HepG2 (cell line): Measurements from ENCODE around the gene CMC4. TPM values are rescaled to one million over a fixed set of nuclear protein-coding genes. Genes with fewer than 3 reads are reported as not detected.

Experiments
- ATAC-seq: fragments of 200-7000 bp; cut with Tn5 transposase; 3 replicates; pipeline ENCODE4 v1.9.1; 2020; ENCODE audit warnings: mild to moderate bottlenecking, moderate library complexity
- Bru-seq: library from RNA; stranded (reverse); fragments of 400-500 nt; gene quantifications from one replicate; lab custom pipeline; 2021; lab: Mats Ljungman, UMichigan
- BruChase-seq, 2 experiments: library from RNA; stranded (reverse); fragments of 400-500 nt; gene quantifications; one replicate each; lab custom pipeline; 2021; lab: Mats Ljungman, UMichigan
- BruUV-seq: library from RNA; stranded (reverse); fragments of 400-500 nt; replicated peaks from 2 replicates; lab custom pipeline; 2021; lab: Mats Ljungman, UMichigan
- CTCF ChIA-PET: fragments of 300-600 bp; formaldehyde crosslinking; extraction: SDS; loops from one replicate; lab custom pipeline; 2021; ENCODE audit warnings: low total read pairs, inconsistent platforms, low intra/inter-chr PET ratio; lab: Yijun Ruan, JAX
- POLR2A ChIA-PET: fragments of 350-600 bp; sonication (Branson Sonifier 250); formaldehyde crosslinking; loops from one replicate; lab custom pipeline; 2020; ENCODE audit warnings: antibody characterized with exemption, inconsistent platforms; lab: Yijun Ruan, JAX
- DNase-seq: peaks from one replicate; pipeline ENCODE4 v3.0.0-alpha.2; 2015; ENCODE audit warnings: low spot score
- FAIRE-seq: peaks from 3 replicates; lab custom pipeline; 2011; peaks lifted over from hg19 to GRCh38; lab: Jason Lieb, UNC
- H2AFZ ChIP-seq: one replicate; pipeline ENCODE4 v1.6.1; 2011; ENCODE audit warnings: low read length, inconsistent platforms
- H3K27ac ChIP-seq: fragments of 300-600 bp; 3 replicates; pipeline ENCODE4 v1.8.0; 2011; ENCODE audit warnings: mixed run types, mild to moderate bottlenecking, mixed read lengths, low read length, inconsistent platforms; ENCODE audit not compliant: insufficient read depth; ENCODE audit errors: extremely low read length
- H3K27me3 ChIP-seq, 2 experiments: fragments of 200-600 bp in 1 of 2; 2 replicates in 1 of 2; 3 replicates in 1 of 2; pipeline versions ENCODE4 v1.6.0 to v1.8.0; 2011; ENCODE audit warnings: low read length in 2 of 2, mild to moderate bottlenecking in 2 of 2, moderate library complexity in 2 of 2, inconsistent platforms in 1 of 2; ENCODE audit not compliant: insufficient read depth in 2 of 2, control insufficient read depth in 1 of 2
- H3K36me3 ChIP-seq, 2 experiments: fragments of 200-600 bp in 1 of 2; replicated peaks in 1 of 2; 2 replicates in 1 of 2; 3 replicates in 1 of 2; pipeline versions ENCODE4 v1.5.1 to v1.8.0; 2011; ENCODE audit warnings: low read length in 2 of 2, inconsistent platforms in 1 of 2; ENCODE audit not compliant: insufficient read depth in 2 of 2, control insufficient read depth in 1 of 2
- H3K4me1 ChIP-seq: 2 replicates; pipeline ENCODE4 v1.5.1; 2012; ENCODE audit warnings: low read length, inconsistent platforms; ENCODE audit not compliant: insufficient read depth
- H3K4me2 ChIP-seq: 2 replicates; pipeline ENCODE4 v1.6.0; 2011; ENCODE audit warnings: low read depth, low read length, inconsistent platforms
- H3K4me3 ChIP-seq, 3 experiments: fragments of 200-600 bp in 1 of 3; sonication (generic), shearing (Covaris generic) in 1 of 3; replicated peaks in 1 of 3; 2 replicates each; pipeline ENCODE4 v1.5.1; 2011 to 2016; ENCODE audit warnings: low read length in 3 of 3, inconsistent platforms in 2 of 3, low read depth in 2 of 3, mild to moderate bottlenecking in 2 of 3, control low read depth in 1 of 3, mixed read lengths in 1 of 3; ENCODE audit not compliant: insufficient read depth in 1 of 3
- H3K79me2 ChIP-seq: one replicate; pipeline ENCODE4 v1.6.1; 2011; ENCODE audit warnings: low read length, inconsistent platforms; ENCODE audit not compliant: insufficient read depth
- H3K9ac ChIP-seq: 2 replicates; pipeline ENCODE4 v1.6.0; 2011; ENCODE audit warnings: mild to moderate bottlenecking, low read depth, low read length, inconsistent platforms; ENCODE audit not compliant: insufficient read depth
- H3K9me3 ChIP-seq: 2 replicates; pipeline ENCODE4 v1.5.1; 2012; ENCODE audit warnings: mild to moderate bottlenecking, low read length
- H4K20me1 ChIP-seq: 2 replicates; pipeline ENCODE4 v1.6.0; 2011; ENCODE audit warnings: inconsistent platforms, mild to moderate bottlenecking, low read length, moderate library complexity; ENCODE audit not compliant: insufficient read depth
- HDAC6 ChIP-seq: fragments of 200-600 bp; sonication (generic); IDR thresholded peaks from 2 replicates; pipeline ENCODE4 v1.7.0; 2017; ENCODE audit warnings: mild to moderate bottlenecking, antibody characterized with exemption, low read length, low read depth
- RBAK ChIP-seq: sonication (generic); formaldehyde crosslinking; IDR thresholded peaks from 2 replicates; pipeline ENCODE4 v1.5.1; 2020; ENCODE audit warnings: mild to moderate bottlenecking, missing genetic modification reagents
- SKI ChIP-seq: fragments of 450-650 bp; IDR thresholded peaks from one replicate; pipeline ENCODE4 v1.6.1; 2018; ENCODE audit warnings: mild to moderate bottlenecking; ENCODE audit not compliant: partially characterized antibody
- SMARCC2 ChIP-seq: fragments of 450-650 bp; IDR thresholded peaks from 2 replicates; pipeline ENCODE4 v1.6.1; 2017; ENCODE audit warnings: antibody characterized with exemption, mild to moderate bottlenecking
- ZFP36 ChIP-seq: fragments of 150-350 bp; IDR thresholded peaks from 2 replicates; pipeline ENCODE4 v1.6.1; 2018; ENCODE audit warnings: borderline replicate concordance, low read length, low read depth; ENCODE audit not compliant: partially characterized antibody
- ZFP62 ChIP-seq: sonication (generic); formaldehyde crosslinking; IDR thresholded peaks from 2 replicates; pipeline ENCODE4 v1.4.0; 2020; ENCODE audit warnings: missing genetic modification reagents
- ZNF251 ChIP-seq: sonication (generic); formaldehyde crosslinking; IDR thresholded peaks from 2 replicates; pipeline ENCODE4 v1.9.0; 2021; ENCODE audit warnings: mild to moderate bottlenecking, missing genetic modification reagents
- ZNF333 ChIP-seq: sonication (generic); formaldehyde crosslinking; IDR thresholded peaks from 2 replicates; pipeline ENCODE4 v1.4.0; 2020; ENCODE audit warnings: mild to moderate bottlenecking, missing genetic modification reagents, borderline replicate concordance
- ZNF572 ChIP-seq: sonication (generic); formaldehyde crosslinking; IDR thresholded peaks from 2 replicates; pipeline ENCODE4 v1.5.1; 2020; ENCODE audit warnings: mild to moderate bottlenecking, missing genetic modification reagents
- ZNF589 ChIP-seq: sonication (generic); formaldehyde crosslinking; conservative IDR thresholded peaks from 2 replicates; pipeline ENCODE4 v1.8.0; 2022; ENCODE audit warnings: mild to moderate bottlenecking, moderate library complexity, missing genetic modification reagents
- ZNF768 ChIP-seq: sonication (generic); formaldehyde crosslinking; IDR thresholded peaks from 2 replicates; pipeline ENCODE4 v1.4.0; 2020; ENCODE audit warnings: missing genetic modification reagents
- ZSCAN25 ChIP-seq: sonication (generic); formaldehyde crosslinking; IDR thresholded peaks from 2 replicates; pipeline ENCODE4 v1.8.0; 2022; ENCODE audit warnings: mild to moderate bottlenecking, missing genetic modification reagents
- WGBS: methylation state at CpG from one replicate; pipeline ENCODE4 v1.1.6; 2017; ENCODE audit warnings: low lambda C conversion rate; 5-methylcytosine and 5-hydroxymethylcytosine counted together
- in situ Hi-C: cut with HindIII; loops from 2 replicates; pipeline ENCODE4 v1.10.0; 2017; ENCODE audit warnings: low pct_unique_long_range_greater_than_20kb; ENCODE audit not compliant: extremely low pct_ligation_motif_present
- intact Hi-C: fragments of 100-400 bp; cut with micrococcal nuclease; formaldehyde crosslinking; loops from one replicate; pipeline ENCODE4 v1.10.0; 2022; ENCODE audit not compliant: unreplicated experiment
- long read RNA-seq, 2 experiments: library from RNA in 1 of 2; library from polyadenylated mRNA in 1 of 2; stranded (forward) in 1 of 2; unstranded in 1 of 2; transcript quantifications; one replicate each; pipeline ENCODE4 v2.0.0, GENCODE V29; 2019 to 2022
- polyA minus RNA-seq, 3 experiments: library from RNA; depleted of rRNA, polyadenylated mRNA; stranded (reverse); fragments of >200 nt; gene quantifications; 2 replicates each; pipeline ENCODE4 v1.2.3, GENCODE V29; 2011; ENCODE audit warnings: low replicate concordance in 1 of 3
- polyA plus RNA-seq, 8 experiments: library from polyadenylated mRNA; depleted of rRNA in 3 of 8; stranded (reverse) in 7 of 8; unstranded in 1 of 8; fragments of >200 nt; fragmentation: Illumina TruSeq in 4 of 8; extraction: Trizol in 4 of 8; gene quantifications; 2 replicates each; pipeline versions ENCODE4 v1.2.1 to v1.2.3, GENCODE V29; 2011 to 2016; ENCODE audit warnings: low read depth in 4 of 8, missing spikeins in 1 of 8, mixed read lengths in 1 of 8; ENCODE audit not compliant: insufficient read depth in 1 of 8
- total RNA-seq, 5 experiments: library from RNA; depleted of rRNA; stranded (reverse); fragments of >200 nt; fragmentation: Illumina TruSeq; extraction: Trizol; gene quantifications; 2 replicates each; pipeline ENCODE4 v1.2.3, GENCODE V29; 2016; ENCODE audit warnings: low read depth in 1 of 5
- TF ChIP-seq, protein P1 (sequence below): sonication (generic); formaldehyde crosslinking; IDR thresholded peaks from 2 replicates; pipeline ENCODE4 v1.4.0; 2020; ENCODE audit warnings: mild to moderate bottlenecking, missing genetic modification reagents
- TF ChIP-seq, protein P2 (sequence below): sonication (generic); formaldehyde crosslinking; IDR thresholded peaks from 2 replicates; pipeline ENCODE4 v1.9.0; 2022; ENCODE audit warnings: missing genetic modification reagents, mild to moderate bottlenecking, borderline replicate concordance

Gene CMC4, protein sequence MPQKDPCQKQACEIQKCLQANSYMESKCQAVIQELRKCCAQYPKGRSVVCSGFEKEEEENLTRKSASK
- total RNA-seq (2016; rRNA removed; fragmentation: Illumina TruSeq; extraction: Trizol) = 5.2 and 5.6 TPM in 2 replicates
- 29.5 and 32.5 TPM in 2 replicates for total RNA-seq (2016; cell fraction: cytosol; rRNA removed; fragmentation: Illumina TruSeq; extraction: Trizol; ENCODE audit: low read depth)
- 6.6 and 8.1 TPM in 2 replicates for total RNA-seq (2016; cell fraction: insoluble cytoplasmic fraction; rRNA removed; fragmentation: Illumina TruSeq; extraction: Trizol)
- 24.2 and 27.3 TPM in 2 replicates for total RNA-seq (2016; cell fraction: membrane; rRNA removed; fragmentation: Illumina TruSeq; extraction: Trizol)
- 0.65 and 1.8 TPM in 2 replicates for total RNA-seq (2016; cell fraction: nucleus; rRNA removed; fragmentation: Illumina TruSeq; extraction: Trizol)
- 8.3 and 11.5 TPM in 2 replicates for polyA plus RNA-seq (2011; rRNA removed)
- polyA plus RNA-seq (2011; cell fraction: cytosol; rRNA removed) = 8.2 and 9.2 TPM in 2 replicates
- 3.1 and 3.7 TPM in 2 replicates for polyA plus RNA-seq (2011; cell fraction: nucleus; rRNA removed)
- polyA plus RNA-seq (2012) = 4.6 and 7.2 TPM in 2 replicates
- 50.8 and 53.0 TPM in 2 replicates for polyA plus RNA-seq (2016; cell fraction: cytosol; fragmentation: Illumina TruSeq; extraction: Trizol; ENCODE audit: low read depth)
- polyA plus RNA-seq (2016; cell fraction: insoluble cytoplasmic fraction; fragmentation: Illumina TruSeq; extraction: Trizol; ENCODE audit: low read depth) = 8.5 and 8.8 TPM in 2 replicates
- polyA plus RNA-seq (2016; cell fraction: membrane; fragmentation: Illumina TruSeq; extraction: Trizol; ENCODE audit: low read depth) = 28.6 and 29.4 TPM in 2 replicates
- 3.8 and 5.8 TPM in 2 replicates for polyA plus RNA-seq (2016; cell fraction: nucleus; fragmentation: Illumina TruSeq; extraction: Trizol; ENCODE audit: insufficient read depth, low read depth)
- 2.0 and 3.7 TPM in 2 replicates for polyA minus RNA-seq (2011; rRNA and poly(A)+ RNA removed; ENCODE audit: low replicate concordance)
- 0.88 TPM in 1 of 2 replicates, not detected in the other for polyA minus RNA-seq (2011; cell fraction: cytosol; rRNA and poly(A)+ RNA removed)
- polyA minus RNA-seq (2011; cell fraction: nucleus; rRNA and poly(A)+ RNA removed) = 4.0 and 4.2 TPM in 2 replicates
- percentile 61 among the genes with signal in this experiment for Bru-seq, nascent RNA
- percentile 66 among the genes with signal in this experiment for BruChase-seq, experiment 1, labeled RNA remaining after a 6-hour chase
- percentile 52 among the genes with signal in this experiment for BruChase-seq, experiment 2, labeled RNA remaining after a 2-hour chase
- long read RNA-seq, experiment 1, transcript CMC4-202 (3 exons, 1,107 nt) = major isoform, 12 of 15 reads
- long read RNA-seq, experiment 1, partial matches to known transcripts = 0 of 15 reads
- long read RNA-seq, experiment 1, other reads (novel, unspliced or antisense) = 3 of 15 reads
- long read RNA-seq, experiment 2, transcript CMC4-202 (3 exons, 1,107 nt) = major isoform, 20 of 22 reads
- long read RNA-seq, experiment 2, partial matches to known transcripts = 0 of 22 reads
- long read RNA-seq, experiment 2, other reads (novel, unspliced or antisense) = 2 of 22 reads

DNA sequence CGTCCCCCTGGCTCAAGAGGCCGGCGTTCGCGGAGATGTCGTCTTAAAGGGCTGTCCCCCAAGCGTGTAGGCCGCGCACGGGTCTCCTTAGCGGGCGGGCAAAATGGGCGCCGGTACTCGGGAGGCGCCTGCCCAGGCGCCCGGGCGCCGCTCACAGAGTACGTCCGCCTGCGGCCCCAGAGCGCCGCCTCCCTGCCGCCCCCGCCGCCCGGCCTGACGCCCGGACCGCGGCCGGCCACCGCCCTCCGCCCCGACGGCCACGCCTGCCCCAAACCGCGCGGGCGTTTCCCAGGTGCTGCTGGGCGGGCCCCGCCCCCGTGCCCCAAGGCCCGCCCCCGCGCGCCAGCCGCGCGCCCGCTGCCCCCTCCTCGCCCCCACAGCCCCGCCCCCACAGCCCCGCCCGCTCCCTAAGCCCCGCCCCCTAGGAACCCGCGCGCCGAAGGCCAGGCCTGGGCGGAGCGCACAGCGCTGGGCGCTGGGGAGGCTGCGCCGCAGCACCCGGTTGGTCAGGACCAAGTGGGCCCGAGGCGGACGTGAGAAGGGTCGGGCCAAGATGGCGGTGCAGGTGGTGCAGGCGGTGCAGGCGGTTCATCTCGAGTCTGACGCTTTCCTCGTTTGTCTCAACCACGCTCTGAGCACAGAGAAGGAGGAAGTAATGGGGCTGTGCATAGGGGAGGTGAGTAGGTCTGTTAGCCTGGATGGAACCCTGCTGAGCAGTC, at the start of gene CMC4, which contains the start of the genes BRCC3 and MTCP1:
Gene CMC4 (minus strand): TSS at position 162 of the 719 bp plus-strand sequence. CDS start 7,113 bp downstream, outside the sequence.
Gene BRCC3 (plus strand): TSS at position 534 of the 719 bp plus-strand sequence. CDS start 20 bp downstream, at position 554.
Gene MTCP1 (minus strand): TSS at position 162 of the 719 bp plus-strand sequence. CDS start 5,126 bp downstream, outside the sequence.
- Histone ChIP-seq H3K36me3 (peaks cover 0 to 6% of the 10 kb centered on the region in 2 experiments; a peak in 1 of 5 replicates), H3K79me2 (peaks cover 25% of the 10 kb centered on the region), H3K27me3 (no peaks in the 10 kb centered on the region), H3K4me1 (peaks cover 45% of the 10 kb centered on the region), H3K4me3 (peak within 1 kb of the TSS; percentile 72 to 86 (median 79)), H3K27ac (peak within 1 kb of the TSS; percentile 77), H3K9ac (peak within 1 kb of the TSS; percentile 74), H3K4me2 (peak within 1 kb of the TSS; percentile 78), H2AFZ (peak within 1 kb of the TSS; percentile 42), H4K20me1 (no peaks in the 10 kb centered on the region), H3K9me3 (no peaks in the 10 kb centered on the region)
- WGBS = no CpG with 5 or more reads among the region's 81 CpGs
- in situ Hi-C loops = no loop called here
- intact Hi-C loops = loop anchor here (5.0 kb wide), 1 partner anchor 44 kb away; the partner anchor contains the start of gene FUNDC2
- ATAC-seq = peak; percentile 97
- CTCF ChIA-PET = no interaction called here
- DNase-seq = peak; percentile 65
- FAIRE-seq = no peak
- BruUV-seq = no TSS peak
- POLR2A ChIA-PET = interaction anchor here (1.0 to 1.3 kb wide), 2 partner anchors 44 kb away, joined by 4 to 7 read pairs; partner anchors contain the start of gene FUNDC2
- TF ChIP-seq SKI = no peak
- no peak for TF ChIP-seq RBAK (CRISPR knock-in tag)
- no peak for TF ChIP-seq ZNF251 (CRISPR knock-in tag)
- no peak for TF ChIP-seq ZNF333 (CRISPR knock-in tag)
- TF ChIP-seq, protein P1, sequence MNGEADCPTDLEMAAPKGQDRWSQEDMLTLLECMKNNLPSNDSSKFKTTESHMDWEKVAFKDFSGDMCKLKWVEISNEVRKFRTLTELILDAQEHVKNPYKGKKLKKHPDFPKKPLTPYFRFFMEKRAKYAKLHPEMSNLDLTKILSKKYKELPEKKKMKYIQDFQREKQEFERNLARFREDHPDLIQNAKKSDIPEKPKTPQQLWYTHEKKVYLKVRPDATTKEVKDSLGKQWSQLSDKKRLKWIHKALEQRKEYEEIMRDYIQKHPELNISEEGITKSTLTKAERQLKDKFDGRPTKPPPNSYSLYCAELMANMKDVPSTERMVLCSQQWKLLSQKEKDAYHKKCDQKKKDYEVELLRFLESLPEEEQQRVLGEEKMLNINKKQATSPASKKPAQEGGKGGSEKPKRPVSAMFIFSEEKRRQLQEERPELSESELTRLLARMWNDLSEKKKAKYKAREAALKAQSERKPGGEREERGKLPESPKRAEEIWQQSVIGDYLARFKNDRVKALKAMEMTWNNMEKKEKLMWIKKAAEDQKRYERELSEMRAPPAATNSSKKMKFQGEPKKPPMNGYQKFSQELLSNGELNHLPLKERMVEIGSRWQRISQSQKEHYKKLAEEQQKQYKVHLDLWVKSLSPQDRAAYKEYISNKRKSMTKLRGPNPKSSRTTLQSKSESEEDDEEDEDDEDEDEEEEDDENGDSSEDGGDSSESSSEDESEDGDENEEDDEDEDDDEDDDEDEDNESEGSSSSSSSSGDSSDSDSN = peak; percentile 67; the same call in 1 of the 2 replicates
- no peak; the same call in 1 of the 2 replicates for TF ChIP-seq ZNF768
- TF ChIP-seq ZNF572 = no peak
- TF ChIP-seq, protein P2, sequence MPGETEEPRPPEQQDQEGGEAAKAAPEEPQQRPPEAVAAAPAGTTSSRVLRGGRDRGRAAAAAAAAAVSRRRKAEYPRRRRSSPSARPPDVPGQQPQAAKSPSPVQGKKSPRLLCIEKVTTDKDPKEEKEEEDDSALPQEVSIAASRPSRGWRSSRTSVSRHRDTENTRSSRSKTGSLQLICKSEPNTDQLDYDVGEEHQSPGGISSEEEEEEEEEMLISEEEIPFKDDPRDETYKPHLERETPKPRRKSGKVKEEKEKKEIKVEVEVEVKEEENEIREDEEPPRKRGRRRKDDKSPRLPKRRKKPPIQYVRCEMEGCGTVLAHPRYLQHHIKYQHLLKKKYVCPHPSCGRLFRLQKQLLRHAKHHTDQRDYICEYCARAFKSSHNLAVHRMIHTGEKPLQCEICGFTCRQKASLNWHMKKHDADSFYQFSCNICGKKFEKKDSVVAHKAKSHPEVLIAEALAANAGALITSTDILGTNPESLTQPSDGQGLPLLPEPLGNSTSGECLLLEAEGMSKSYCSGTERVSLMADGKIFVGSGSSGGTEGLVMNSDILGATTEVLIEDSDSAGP (CRISPR knock-in tag) = 0 out of 2 replicates have a peak, but pooled peaks have one; percentile 54
- no peak for TF ChIP-seq HDAC6
- no peak for TF ChIP-seq ZSCAN25
- TF ChIP-seq ZNF589 = no peak
- no peak for TF ChIP-seq ZFP36
- no peak for TF ChIP-seq ZFP62 (CRISPR knock-in tag)
- TF ChIP-seq SMARCC2 = no peak
